ENCODE data around the gene RNF151.
A peak's percentile ranks its signal among the peaks of the same experiment; 100 is the strongest.

Gene RNF151

DNA sequence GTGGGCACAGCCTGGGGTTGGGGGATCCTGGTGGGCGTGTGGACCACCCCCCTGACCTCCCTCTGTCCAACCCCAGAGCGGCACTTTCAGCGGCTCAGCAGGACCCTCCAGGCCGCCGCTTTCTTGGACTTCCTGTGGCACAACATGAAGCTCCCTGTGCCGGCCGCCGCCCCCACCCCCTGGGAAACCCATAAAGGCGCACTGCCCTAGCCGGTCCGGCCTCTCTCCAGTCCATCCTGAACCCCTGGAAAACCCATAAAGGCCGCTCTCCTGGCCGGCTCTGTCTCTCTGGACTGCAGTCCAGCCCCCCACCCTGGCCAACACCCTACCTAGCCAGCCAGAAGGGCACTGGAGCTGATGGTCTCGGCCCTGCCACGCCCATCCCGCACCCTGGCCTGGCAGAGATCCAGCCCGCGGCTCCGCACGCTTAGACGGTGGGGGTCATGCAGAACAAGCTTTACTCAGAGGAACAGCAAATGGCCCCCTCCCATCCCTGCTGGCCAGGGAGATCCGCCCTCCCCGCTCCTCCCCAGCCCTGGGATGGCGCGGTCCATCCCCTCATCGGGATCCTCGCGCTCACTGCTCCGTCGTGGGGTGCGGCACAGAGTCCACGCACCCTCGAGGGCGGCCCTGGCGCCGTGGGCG lies 11.9 kb downstream of the RNF151 start:
- DNase-seq = no peak

DNA sequence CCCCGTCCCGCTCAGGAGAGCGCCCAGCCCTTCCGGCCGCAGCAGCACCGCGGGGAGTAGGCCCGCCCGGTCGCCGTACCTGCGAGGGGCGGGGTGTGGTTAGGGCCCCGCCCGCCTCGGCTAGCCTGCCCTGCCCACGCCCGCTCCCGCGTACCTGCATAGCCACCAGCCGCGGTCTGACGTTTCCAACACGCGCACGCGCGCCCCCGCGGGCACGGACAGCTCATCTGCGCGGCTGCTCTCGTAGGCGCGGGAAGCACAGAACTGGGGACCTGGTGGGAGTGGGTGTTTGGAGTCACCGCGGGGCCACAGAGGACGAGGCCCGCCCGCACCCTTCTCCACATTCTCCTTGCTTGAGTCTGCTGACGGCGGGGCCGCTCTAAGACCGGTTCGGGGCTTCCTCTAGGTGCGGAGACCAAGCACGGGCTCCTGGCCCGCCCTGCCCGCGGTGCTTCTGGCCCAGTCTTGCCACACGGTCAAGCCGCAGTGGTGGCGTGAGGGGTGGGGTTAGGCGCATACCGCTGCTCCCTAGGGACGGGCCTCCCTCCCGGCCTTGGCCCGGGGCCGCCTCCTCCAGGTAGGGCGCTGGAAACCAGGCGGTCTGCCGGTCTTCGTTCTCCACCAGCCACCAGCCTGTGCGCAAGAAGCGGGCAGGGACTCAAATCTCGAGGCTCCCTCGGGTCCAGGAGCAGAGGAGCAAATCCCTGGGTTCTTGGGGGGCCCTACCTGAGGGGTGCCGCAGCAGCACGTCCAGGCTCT lies 12.8 kb downstream of the RNF151 start:
- peak in 1 of 2 donors; percentile 41 for DNase-seq

DNA sequence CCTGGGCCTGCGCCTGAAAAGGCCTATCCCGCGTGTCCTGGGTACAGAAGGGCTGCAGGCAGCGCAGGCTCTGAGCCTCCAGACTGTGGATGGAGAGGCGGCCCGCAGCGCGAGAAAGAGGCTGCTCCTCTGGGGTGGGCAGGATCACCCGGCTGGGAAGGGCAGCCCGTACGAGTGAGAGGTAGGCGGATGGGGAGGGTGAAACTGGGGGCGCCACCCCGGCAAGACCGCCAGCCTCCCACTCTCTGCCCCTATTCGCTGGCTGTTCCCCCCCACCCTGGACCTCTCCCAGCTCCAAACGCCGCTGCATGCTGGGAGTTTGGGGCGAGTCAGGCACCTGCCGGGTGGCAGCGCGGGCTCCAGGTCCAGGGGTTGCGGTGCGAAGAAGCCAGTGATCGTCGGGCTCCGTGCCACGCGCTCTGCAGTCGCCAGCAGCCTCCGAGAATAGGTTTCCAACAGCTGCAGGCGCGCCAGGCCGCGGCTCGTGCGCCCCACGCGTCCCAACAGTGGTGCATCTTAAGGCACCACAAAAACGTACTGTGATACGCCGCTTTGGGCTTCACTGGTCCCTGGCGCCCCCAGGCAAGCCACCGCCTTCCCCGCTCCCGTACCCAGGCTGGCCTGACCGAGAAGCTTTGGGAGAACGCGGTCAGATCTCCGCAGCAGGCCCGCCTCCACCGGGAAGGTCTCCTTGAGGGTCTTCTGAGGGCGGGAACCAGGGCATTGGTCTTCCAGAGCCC lies 13.5 kb downstream of the RNF151 start:
- no peak for DNase-seq

DNA sequence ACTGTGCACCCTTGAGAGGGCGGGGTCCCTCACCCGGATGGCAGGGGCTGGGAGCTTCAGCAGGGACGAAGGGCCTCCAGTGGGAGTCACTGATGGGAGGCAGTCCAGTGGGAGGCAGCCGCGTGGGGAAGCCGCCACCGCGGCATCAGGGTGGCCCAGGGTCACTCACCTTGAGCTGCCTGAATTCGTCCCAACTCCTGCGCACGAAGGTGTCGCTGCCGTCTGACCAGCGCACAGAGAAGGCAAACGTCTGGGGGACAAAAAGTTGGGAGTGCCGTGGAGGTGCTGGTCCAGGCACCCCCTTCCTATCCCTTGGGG lies 14.1 kb downstream of the RNF151 start:
- no peak for DNase-seq

DNA sequence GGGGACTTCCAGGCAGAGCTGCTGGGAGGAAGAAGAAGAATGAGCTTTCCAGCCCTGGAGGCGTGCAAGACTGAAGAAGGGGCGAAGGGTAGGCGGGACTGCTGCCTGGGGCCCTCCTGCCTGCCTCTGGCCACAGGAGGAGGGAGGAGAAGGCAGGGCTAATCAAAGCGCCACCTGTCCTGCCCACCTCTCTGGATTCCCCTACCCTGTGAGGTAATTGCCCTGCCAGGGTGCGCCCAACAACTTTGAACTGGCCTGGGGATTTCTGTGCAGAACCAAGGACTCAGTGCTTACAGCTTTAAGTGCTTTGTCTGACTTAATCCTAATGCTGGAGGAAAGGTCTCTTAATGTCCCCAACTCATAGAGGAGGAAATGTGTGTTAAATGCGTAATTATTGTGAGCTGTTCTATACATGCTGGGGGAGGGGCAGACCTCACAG lies 14.8 kb downstream of the RNF151 start, which contains the start of gene NOXO1:
Gene NOXO1 (minus strand): TSS at position 72 of the 439 bp plus-strand sequence. CDS start 290 bp downstream, outside the sequence.
- DNase-seq = no peak

DNA sequence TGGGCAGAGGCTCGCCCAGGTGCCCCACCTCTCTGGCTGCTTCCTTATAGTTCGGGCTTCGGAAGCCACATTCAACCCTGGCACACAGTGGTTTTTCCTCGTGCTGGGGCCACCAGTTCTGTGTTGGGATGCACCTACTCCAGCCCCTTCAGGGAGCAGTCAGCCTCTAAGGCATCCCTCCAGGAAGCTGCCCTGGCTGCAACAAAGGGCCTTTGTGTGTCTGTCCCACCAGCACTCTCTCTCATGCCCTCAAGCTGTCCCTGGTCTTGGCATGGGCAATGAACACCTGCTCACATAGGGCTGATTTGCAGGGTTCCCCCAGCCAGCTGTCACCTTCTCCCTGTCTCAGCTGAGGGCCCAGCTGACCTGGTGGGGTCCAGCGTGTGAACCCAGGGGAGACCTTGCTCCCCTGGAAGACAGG lies 15.4 kb downstream of the RNF151 start:
- no peak for DNase-seq

DNA sequence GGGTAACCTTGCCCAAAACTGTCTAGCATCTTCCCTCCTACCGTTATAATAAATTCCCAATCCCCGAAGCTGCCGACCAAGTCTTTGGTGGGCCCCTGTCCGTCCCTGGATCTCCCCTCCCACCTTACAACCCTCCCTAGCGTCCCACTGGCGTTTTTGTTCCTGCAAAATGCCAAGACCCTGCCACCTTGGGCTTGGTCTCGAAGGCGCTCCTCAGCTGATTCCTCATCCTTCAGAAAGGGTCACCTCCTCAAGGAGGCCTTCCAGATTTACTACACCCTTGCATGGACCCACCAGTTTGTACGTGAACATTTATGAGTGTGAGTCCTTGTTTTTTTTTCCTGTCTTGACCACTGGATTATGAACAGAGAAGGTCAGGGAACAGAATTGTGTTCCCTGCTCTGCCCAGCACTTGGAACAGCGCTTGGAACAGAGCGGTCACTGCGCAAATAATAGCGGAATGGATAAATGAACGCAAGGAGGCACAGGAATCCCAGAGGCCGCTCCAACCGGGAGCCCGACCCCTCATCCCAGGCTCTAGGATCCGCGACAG lies 16.4 kb downstream of the RNF151 start:
- no peak for DNase-seq

DNA sequence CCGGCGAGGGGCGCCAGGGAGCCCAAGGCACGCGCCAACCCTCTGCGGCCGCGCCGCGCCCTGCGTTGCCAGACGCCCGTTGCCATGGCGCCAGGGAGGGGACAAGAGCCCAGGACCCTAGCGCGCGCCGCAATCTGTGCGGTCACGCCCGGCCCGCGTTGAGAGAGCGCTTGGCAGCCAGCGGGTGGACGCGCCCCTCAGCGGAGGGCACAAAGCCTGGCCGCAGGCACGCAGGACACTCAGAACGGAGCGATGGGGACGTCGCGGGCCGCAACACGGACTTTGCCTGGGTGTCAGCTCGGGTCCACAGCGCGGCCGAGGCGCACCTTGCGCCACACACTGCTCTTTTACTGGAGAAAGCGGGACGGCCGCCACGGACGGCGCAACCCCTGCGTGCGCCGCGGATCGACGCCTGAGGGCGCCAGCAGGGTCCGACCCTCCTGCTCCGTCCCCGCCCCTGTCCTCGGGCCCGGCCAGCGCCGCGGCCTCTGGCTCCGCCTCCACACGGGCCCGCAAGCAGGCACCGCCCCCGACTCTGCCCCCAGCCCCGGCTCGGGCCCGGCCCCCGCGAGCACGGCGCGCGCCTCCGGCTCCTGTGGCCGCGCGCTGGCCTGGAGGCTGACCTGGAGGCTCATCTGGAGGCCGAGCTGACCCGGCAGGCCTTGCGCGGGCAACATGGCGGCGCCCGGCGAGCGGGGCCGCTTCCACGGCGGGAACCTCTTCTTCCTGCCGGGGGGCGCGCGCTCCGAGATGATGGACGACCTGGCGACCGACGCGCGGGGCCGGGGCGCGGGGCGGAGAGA lies 17.1 kb downstream of the RNF151 start, which contains the start of gene GFER:
Gene GFER (plus strand): TSS at position 650 of the 803 bp plus-strand sequence. CDS start 26 bp downstream, at position 676.
- peak; percentile 80 to 84 for DNase-seq

DNA sequence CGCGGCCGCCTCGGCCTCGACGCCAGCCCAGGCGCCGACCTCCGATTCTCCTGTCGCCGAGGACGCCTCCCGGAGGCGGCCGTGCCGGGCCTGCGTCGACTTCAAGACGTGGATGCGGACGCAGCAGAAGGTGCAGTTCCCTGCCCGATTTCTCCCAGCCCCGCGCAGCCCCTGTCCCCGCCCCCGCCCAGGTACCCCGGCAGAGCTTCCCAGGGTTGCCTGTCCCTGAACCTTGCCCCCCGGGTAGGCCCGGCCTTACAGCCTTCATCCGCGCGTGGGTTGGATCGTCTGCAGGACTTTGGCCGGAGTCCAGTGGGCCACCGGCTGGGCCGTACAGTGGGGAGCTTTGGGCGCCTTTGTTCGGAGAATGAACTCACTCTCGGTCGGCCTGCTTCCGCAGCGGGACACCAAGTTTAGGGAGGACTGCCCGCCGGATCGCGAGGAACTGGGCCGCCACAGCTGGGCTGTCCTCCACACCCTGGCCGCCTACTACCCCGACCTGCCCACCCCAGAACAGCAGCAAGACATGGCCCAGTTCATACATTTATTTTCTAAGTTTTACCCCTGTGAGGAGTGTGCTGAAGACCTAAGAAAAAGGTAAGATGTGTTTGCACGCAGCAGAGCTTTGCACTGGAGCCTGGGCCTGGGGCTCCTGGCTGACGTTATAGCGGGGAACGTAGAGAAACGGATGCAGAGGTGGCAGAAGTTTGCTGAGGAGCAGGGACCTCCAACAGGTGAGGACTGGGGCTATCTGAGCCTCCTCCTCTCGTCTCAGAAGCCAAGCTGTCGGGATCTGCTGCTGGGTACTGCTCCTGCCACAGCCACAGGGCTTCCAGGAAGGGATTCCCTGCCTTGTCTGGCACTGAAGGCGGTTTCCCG lies 17.9 kb downstream of the RNF151 start:
- DNase-seq = no peak

DNA sequence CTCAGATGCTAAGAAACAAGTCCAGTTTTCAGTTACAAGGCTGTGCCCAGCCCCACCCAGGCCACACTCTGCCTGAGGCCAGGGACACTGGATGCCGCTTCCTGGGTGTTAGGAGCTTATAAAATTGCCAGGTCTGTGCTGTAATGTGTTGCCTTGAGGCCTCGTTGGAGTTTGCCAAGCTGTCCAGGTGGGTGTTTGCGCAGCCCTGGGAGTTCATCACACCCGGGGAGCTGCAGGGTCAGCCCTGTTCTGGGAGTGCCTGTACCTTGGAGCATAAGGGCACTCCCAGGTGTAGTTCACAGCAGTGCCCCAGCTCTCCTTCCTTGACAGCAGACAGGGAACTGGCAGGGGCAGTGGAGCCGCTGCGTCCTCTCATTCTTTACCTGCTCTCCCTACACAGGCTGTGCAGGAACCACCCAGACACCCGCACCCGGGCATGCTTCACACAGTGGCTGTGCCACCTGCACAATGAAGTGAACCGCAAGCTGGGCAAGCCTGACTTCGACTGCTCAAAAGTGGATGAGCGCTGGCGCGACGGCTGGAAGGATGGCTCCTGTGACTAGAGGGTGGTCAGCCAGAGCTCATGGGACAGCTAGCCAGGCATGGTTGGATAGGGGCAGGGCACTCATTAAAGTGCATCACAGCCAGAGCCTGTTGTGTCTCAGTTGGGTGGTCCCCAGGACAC lies 19.0 kb downstream of the RNF151 start:
- DNase-seq = no peak

DNA sequence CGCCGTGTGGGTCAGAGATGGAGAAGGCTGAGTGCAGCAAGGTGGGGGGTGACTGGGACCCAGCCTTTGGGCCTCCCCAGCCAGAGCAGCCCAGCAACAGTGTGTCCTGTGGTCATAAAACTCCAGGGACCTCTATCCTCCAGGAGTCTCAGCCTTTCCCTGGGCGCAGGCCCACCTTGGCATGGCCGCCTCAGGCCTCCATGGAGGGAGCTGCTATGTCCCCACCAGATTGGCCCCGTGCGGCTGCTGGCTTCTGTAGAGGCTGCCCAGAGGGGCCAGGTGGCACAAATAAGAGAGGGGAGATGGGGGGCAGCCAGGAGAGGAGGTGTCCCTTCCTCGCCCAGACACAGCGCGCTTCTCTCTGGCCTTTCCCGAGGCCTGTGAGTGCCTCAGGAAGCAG lies 20.5 kb downstream of the RNF151 start:
- no peak for DNase-seq

DNA sequence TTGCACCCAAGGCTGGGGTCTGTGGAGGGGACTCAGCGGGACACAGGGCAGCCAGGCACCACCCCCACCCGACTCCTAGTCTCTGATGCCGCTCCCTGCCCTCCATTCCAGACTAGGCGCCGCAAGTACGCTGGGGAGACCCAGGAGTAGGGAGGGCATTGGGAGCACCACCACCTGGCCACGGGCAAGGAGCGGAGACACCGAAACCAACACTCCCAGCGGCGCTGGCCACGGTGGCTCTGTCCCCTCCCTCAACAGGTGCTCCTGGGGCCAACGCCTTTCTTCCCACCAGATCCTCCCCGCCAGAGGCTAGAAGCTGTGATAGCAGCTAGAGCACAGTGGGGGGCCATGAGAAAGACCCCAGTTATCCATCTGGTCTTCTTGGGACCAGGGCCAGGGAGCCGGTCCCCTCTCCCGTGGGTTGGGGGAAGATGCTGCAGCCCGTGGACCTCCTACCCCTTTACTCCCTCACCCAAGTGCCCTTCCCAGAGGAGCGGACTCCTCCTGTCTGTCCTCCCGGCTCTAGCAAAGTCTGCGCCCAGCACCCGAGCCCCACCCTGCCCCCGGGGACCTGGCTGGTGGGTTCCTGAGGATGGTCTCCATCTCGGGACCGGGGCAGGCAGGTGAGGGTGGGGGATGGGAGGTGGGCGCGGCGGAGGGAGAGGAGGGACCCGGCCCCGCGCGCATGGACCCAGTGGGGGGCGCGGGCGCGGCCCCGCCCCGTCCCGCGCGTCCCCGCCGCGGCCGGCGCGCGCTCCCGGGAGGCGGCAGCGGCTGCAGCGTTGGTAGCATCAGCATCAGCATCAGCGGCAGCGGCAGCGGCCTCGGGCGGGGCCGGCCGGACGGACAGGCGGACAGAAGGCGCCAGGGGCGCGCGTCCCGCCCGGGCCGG lies 22.8 kb downstream of the RNF151 start, which contains the start of gene SYNGR3:
Gene SYNGR3 (plus strand): TSS at position 762 of the 892 bp plus-strand sequence. CDS start 133 bp downstream, outside the sequence.
- DNase-seq = no peak

DNA sequence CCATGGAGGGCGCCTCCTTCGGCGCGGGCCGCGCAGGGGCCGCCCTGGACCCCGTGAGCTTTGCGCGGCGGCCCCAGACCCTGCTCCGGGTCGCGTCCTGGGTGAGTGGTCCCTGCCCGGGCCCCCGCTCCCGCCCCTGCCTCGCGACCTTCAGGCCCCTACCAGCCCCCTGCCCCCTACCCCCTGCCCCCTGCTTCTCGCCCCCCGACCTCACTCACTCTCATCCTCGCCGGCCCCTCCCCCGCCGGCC lies 23.4 kb downstream of the RNF151 start:
- no peak for DNase-seq

DNA sequence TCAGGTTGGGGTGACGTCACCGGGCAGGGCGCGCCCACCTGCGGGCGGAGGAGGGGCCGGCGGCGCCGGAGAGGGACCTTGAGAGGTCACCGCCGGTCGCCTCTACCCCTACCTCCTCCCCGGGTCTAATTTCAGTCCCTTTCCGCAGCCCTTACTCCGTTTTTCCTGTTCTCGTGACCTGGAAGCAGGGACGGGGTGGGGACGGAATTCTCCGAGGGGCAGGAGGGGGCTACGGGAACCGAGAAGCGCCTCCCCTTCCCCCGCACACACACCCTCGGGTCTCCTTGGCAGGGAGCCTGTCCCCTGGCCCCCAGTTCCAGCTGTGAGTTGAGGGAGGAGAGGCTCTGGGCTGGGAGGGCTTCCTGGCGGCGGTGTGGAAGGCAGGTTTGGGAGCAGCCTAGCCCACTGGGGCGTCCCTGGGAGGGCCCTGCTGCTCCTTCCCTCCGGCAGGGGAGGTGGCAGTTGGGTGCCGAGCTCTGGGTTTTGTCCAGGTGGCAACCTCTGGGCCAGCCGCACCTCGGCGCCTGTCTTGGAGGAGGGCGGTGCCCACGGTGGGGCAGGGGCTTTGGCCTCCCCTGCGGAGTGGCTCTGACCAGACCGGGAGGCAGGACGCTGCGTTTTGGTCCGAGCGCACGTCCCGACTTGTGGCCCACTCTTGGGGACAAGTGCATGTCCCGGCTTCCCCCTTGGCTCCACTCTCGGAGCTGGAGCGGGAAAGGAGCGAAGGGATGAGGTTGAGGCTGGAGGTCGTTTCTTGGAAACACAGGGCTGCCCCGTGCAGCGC lies 23.9 kb downstream of the RNF151 start:
- peak; percentile 59 to 63 for DNase-seq

DNA sequence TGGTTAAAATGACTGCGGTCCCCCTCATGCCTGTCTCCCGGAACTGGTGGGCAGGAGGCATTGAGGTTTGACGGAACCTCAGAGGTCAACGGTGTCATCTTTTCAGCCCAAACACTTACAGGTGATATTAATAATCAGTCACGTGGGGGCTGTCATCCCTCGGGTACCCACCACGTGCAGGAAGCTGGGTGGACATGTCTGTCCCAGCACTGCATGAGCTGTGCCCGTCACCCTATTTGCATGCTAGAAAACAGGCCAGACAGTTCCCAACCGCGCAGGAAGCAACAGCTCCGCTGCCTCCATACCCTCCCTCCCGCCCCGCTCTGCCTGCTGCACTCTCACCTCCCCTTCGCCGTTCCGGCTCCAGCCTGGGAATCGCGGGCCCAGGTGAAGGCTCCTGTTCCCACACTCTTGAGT lies 24.5 kb downstream of the RNF151 start:
- peak; percentile 68 to 80 for DNase-seq

DNA sequence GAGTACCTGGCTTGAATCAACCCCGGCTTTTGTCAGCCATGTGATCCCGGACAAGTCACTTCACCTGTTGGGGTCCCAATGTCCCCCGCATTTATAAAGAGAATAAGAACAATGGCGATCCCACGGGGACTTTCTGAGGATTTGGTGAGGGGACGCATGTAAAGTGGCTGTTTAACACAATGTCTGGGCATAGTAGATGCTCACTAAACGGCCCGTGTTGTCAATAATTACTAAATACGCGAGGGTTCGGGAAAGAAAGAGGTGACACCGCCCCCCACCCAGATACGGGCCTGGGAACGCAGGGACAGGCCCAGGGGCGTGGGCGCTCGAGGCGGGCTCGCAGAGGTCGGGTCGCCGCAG lies 24.9 kb downstream of the RNF151 start:
- no peak for DNase-seq

DNA sequence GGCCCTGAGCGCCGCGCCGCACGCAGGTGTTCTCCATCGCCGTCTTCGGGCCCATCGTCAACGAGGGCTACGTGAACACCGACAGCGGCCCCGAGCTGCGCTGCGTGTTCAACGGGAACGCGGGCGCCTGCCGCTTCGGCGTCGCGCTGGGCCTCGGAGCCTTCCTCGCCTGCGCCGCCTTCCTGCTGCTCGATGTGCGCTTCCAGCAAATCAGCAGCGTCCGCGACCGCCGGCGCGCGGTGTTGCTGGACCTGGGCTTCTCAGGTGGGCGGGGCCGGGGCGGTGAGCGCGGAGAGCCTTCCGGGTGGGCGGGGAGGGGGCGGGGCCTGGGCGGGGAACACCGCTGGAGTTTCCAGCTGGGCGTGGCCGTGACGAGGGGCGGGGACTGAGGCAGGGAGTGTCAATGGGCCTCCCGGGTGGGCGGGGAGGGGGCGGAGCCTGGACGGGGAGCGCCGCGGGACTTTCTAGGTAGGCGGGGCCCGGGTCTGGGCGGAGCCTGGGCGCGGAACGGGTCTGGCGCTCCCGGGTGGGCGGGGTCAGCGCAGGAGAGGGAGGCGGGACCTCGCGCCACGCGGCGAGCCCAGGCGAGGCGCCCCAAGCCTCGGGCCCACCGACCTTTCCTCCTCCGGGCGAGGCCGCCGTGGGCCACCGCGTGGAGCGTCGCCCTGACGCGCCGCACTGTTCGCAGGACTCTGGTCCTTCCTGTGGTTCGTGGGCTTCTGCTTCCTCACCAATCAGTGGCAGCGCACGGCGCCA lies 25.5 kb downstream of the RNF151 start:
- peak; percentile 97 to 98 for DNase-seq

DNA sequence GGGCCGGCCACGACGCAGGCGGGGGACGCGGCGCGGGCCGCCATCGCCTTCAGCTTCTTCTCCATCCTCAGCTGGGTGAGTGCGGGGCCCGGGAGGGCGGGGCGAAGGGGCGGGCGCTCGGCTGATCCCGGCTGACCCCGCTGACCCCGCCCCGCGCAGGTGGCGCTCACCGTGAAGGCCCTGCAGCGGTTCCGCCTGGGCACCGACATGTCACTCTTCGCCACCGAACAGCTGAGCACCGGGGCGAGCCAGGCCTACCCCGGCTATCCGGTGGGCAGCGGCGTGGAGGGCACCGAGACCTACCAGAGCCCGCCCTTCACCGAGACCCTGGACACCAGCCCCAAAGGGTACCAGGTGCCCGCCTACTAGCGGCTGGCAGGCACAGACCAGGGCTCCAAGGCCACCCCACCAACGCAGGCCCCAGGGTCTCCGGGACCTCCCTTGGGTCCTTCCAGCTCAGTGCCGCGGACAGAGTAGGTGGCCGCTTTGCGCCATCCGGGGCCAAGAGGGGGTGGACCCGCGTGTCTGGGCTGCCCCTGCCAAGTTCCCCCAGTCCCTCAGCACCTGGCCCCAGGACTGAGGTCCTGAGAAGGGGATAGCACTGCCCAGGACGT lies 26.2 kb downstream of the RNF151 start:
- DNase-seq = no peak
